ENCODE measurements around the gene MRAS. TPM values are rescaled to one million over a fixed set of nuclear protein-coding genes. Genes with fewer than 3 reads are reported as not detected.
A peak's percentile ranks its signal among the peaks of the same experiment; 100 is the strongest.

The MRAS gene
- total and polyA plus RNA-seq, 2 of the 4 experiments (the other 2 are of a cell fraction) = 59.3 to 60.6 TPM

- H3K56ac ChIP-seq (ENCODE audit: extremely low read depth, insufficient read depth, low read length) = no peak overlapping the region
- BruUV-seq (replicated peaks) = no TSS peak
- peaks cover 2% of the 10 kb centered on the region; the same call in 1 of the 2 replicates for H3K4me1 ChIP-seq (ENCODE audit: control insufficient read depth, insufficient read depth, low read length)
- no peak overlapping the region for H3K14ac ChIP-seq (replicated peaks; ENCODE audit: low read depth, low read length)
- no peak overlapping the region for H3K4ac ChIP-seq (ENCODE audit: low read depth, low read length)
- WGBS, 2 experiments (ENCODE audit: extremely low coverage in 2 of 2, insufficient read length in 1 of 2) = 15% methylated on average over 2 of the region's 16 CpGs; no CpG with 5 or more reads in 1 of the 2 experiments
- no peak overlapping the region for H2BK5ac ChIP-seq (ENCODE audit: low read depth, low read length, poor library complexity, severe bottlenecking)
- H2BK120ac ChIP-seq (ENCODE audit: low read depth, low read length) = no peak overlapping the region
- H3K23ac ChIP-seq (ENCODE audit: low read depth, low read length) = no peak overlapping the region
- H4K91ac ChIP-seq (ENCODE audit: insufficient read depth, low read depth, low read length) = no peak overlapping the region
- dilution Hi-C loops (cut with HindIII; ENCODE audit: low sequenced_read_pairs, unreplicated experiment) (no loop called here), in situ Hi-C loops (cut with MboI; ENCODE audit: low sequenced_read_pairs) (no loop called here), intact Hi-C loops (cut with micrococcal nuclease) (no loop called here)
- no peak overlapping the region for H2AK5ac ChIP-seq (ENCODE audit: low read depth, low read length)
- TF ChIP-seq NFE2L2 (IDR thresholded peaks at IDR 0.05; ENCODE audit: low read depth, low read length) (no peak), RAD21 (IDR thresholded peaks at IDR 0.05; ENCODE audit: low read length) (no peak), RFX5 (IDR thresholded peaks at IDR 0.05; ENCODE audit: low read depth, low read length) (no peak), POLR2A (IDR thresholded peaks at IDR 0.05; ENCODE audit: low read depth, low read length) (no peak), BHLHE40 (IDR thresholded peaks at IDR 0.05; ENCODE audit: low read depth, low read length) (no peak), CHD1 (IDR thresholded peaks at IDR 0.05; ENCODE audit: low read depth, low read length) (no peak), MXI1 (IDR thresholded peaks at IDR 0.05; ENCODE audit: borderline replicate concordance, low read depth, low read length) (no peak), ELK1 (IDR thresholded peaks at IDR 0.05; ENCODE audit: borderline replicate concordance, low read depth, low read length) (no peak), USF2 (IDR thresholded peaks at IDR 0.05; ENCODE audit: low read depth, low read length) (no peak), FOS (IDR thresholded peaks at IDR 0.05; ENCODE audit: low read depth, low read length) (no peak), CEBPB (IDR thresholded peaks at IDR 0.05; ENCODE audit: low read depth, low read length) (no peak), SMC3 (IDR thresholded peaks at IDR 0.05; ENCODE audit: low read depth, low read length) (no peak)
- H2AK9ac ChIP-seq (replicated peaks; ENCODE audit: low read depth, low read length, poor library complexity) = no peak overlapping the region
- no peak overlapping the region for H3K18ac ChIP-seq (ENCODE audit: low read depth, low read length)
- H3K9me3 ChIP-seq (ENCODE audit: control insufficient read depth, insufficient read depth, low read length) = no peaks in the 10 kb centered on the region
- H3K4me3 ChIP-seq (ENCODE audit: insufficient read depth, low read depth, low read length) = no peak overlapping the region
- no peak overlapping the region for H4K8ac ChIP-seq (ENCODE audit: low read depth in 2 of 2, low read length in 2 of 2)
- H3K9ac ChIP-seq (ENCODE audit: low read depth, low read length) = no peak overlapping the region
- DNase-seq (no peak), ATAC-seq (ENCODE audit: low read depth) (no peak)
- H2BK15ac ChIP-seq (ENCODE audit: low read depth, low read length) = no peak overlapping the region
- peak overlapping the region; percentile 68; the same call in 1 of the 2 replicates for H3K4me2 ChIP-seq (ENCODE audit: low read depth, low read length)
- H4K20me1 ChIP-seq (ENCODE audit: insufficient read depth, low read length) = no peaks in the 10 kb centered on the region
- H3K9me1 ChIP-seq (ENCODE audit: insufficient read depth, low read length) = peaks cover 2% of the 10 kb centered on the region; the same call in 1 of the 2 replicates
- no peak overlapping the region for H3K27ac ChIP-seq (ENCODE audit: insufficient read depth, low read length)
- peaks cover 62% of the 10 kb centered on the region for H3K27me3 ChIP-seq (ENCODE audit: control insufficient read depth, insufficient read depth, low read length)
- H3K36me3 ChIP-seq (ENCODE audit: control insufficient read depth, insufficient read depth, low read length) = no peaks in the 10 kb centered on the region
- no peaks in the 10 kb centered on the region for H3K79me1 ChIP-seq (ENCODE audit: low read depth in 1 of 2, low read length in 2 of 2)
- ChIA-PET CTCF (interaction anchor here (0.6 to 1.4 kb wide), 4 partner anchors 8 to 486 kb away, joined by 3 read pairs; no protein-coding TSS in a partner anchor), POLR2A (ENCODE audit: unreplicated experiment) (no interaction called here)
- no peak overlapping the region for H4K5ac ChIP-seq (ENCODE audit: low read depth, low read length)
- no peak overlapping the region for H2BK20ac ChIP-seq (ENCODE audit: low read depth, low read length)
- H2AFZ ChIP-seq (replicated peaks; ENCODE audit: low read length, poor library complexity) = no peak overlapping the region
Measured at GRCh38 chr3:138433892-138434275, 85.5 kb downstream of the MRAS start.
